ENCODE results near the gene CISD1. TPM values are rescaled to one million over a fixed set of nuclear protein-coding genes. Genes with fewer than 3 reads are reported as not detected.

Gene CISD1
- total and polyA plus RNA-seq, 10 of the 15 experiments (the other 5 are each of a cell fraction or from before 2014, with no cell fraction given), result 23.0 to 162 (median 58.5) TPM

GRCh38 chr10:58243269-58243668 is 25.7 kb upstream of the CISD1 start:
- ChIA-PET RAD21 (ENCODE audit: unreplicated experiment) (no interaction called here), SMC1A (ENCODE audit: uncharacterized antibody, unreplicated experiment) (no interaction called here), CTCF (no interaction called here), POLR2A (no interaction called here)
- intact Hi-C loops (cut with micrococcal nuclease; ENCODE audit: unreplicated experiment), result no loop called here
- H2AFZ ChIP-seq (ENCODE audit: control insufficient read depth, low read depth, low read length), result no peak overlapping the region
- 98% methylated on average over 16 of the region's 18 CpGs for WGBS (ENCODE audit: insufficient coverage, insufficient replicate concordance, low lambda C conversion rate, missing lambda C conversion rate)
- in situ Hi-C loops (cut with MboI), result no loop called here
- no peak for DNase-seq (ENCODE audit: low read depth, low spot score)
- no peak for FAIRE-seq
- BruUV-seq (replicated peaks), result no TSS peak
- no peak overlapping the region for H3K4me2 ChIP-seq (ENCODE audit: control insufficient read depth, insufficient read depth)
- H3K4me3 ChIP-seq, result no peak overlapping the region
- H3K9ac ChIP-seq (ENCODE audit: control insufficient read depth, insufficient read depth, low read length), result no peak overlapping the region
- H3K27me3 ChIP-seq (replicated peaks in 1 of 2; ENCODE audit: control insufficient read depth in 2 of 2, insufficient read depth in 2 of 2, low read length in 1 of 2), result no peaks in the 10 kb centered on the region
- H3K79me2 ChIP-seq (ENCODE audit: control insufficient read depth, insufficient read depth, low read length), result peaks cover 10% of the 10 kb centered on the region
- H3K4me1 ChIP-seq (ENCODE audit: control insufficient read depth, insufficient read depth, low read length), result no peaks in the 10 kb centered on the region
- H3K9me3 ChIP-seq (replicated peaks; ENCODE audit: control insufficient read depth, insufficient read depth, low read length), result peaks cover 2% of the 10 kb centered on the region; the same call in 1 of the 3 replicates
- ATAC-seq, result no peak
- no peak overlapping the region for H3K27ac ChIP-seq (ENCODE audit: control insufficient read depth, insufficient read depth)
- H4K20me1 ChIP-seq (ENCODE audit: control insufficient read depth, insufficient read depth), result no peaks in the 10 kb centered on the region
- H3K36me3 ChIP-seq (ENCODE audit: control insufficient read depth in 2 of 2, insufficient read depth in 2 of 2, low read length in 1 of 2), result no peaks in the 10 kb centered on the region
- TF ChIP-seq ZBTB33 (IDR thresholded peaks at IDR 0.05) (no peak), ZBTB4 (CRISPR knock-in tag; IDR thresholded peaks at IDR 0.05) (no peak), POLR2AphosphoS2 (IDR thresholded peaks at IDR 0.05; ENCODE audit: low read depth, low read length) (no peak), USF2 (IDR thresholded peaks at IDR 0.05; ENCODE audit: borderline replicate concordance, low read depth, low read length) (no peak), NRF1 (conservative IDR thresholded peaks at IDR 0.05; ENCODE audit: low read depth, low read length) (no peak), REST (IDR thresholded peaks at IDR 0.05; ENCODE audit: low read depth, low read length) (no peak), NFYB (IDR thresholded peaks at IDR 0.05; ENCODE audit: insufficient read depth, low read depth, low read length) (no peak), JUNB (IDR thresholded peaks at IDR 0.05) (no peak), BACH1 (IDR thresholded peaks at IDR 0.05; ENCODE audit: borderline replicate concordance) (no peak), CHD1 (IDR thresholded peaks at IDR 0.05; ENCODE audit: low read depth, low read length) (no peak), NBN (IDR thresholded peaks at IDR 0.05) (no peak), ATF3 (IDR thresholded peaks at IDR 0.05; ENCODE audit: borderline replicate concordance, extremely low read depth, low read depth, low read length) (no peak), SMAD1 (IDR thresholded peaks at IDR 0.05; ENCODE audit: low read depth, partially characterized antibody) (no peak), TAF1 (IDR thresholded peaks at IDR 0.05; ENCODE audit: borderline replicate concordance, low read depth, low read length) (no peak), YY1 (IDR thresholded peaks at IDR 0.05; ENCODE audit: low read depth, low read length) (no peak)

All from GM12878 (cell line).